CD14-positive monocyte (primary cell): ENCODE measurements around the gene POU2AF3. TPM values are rescaled to one million over a fixed set of nuclear protein-coding genes. Genes with fewer than 3 reads are reported as not detected.

Source experiments
- DNase-seq, 3 donors: peaks; one replicate each; pipeline ENCODE4 v3.0.0-alpha.2; 2011 to 2022
- H2AFZ ChIP-seq: 2 replicates; pipeline ENCODE4 v1.6.0; 2012; ENCODE audit warnings: mild to moderate bottlenecking, low read depth, low read length, inconsistent platforms; ENCODE audit not compliant: insufficient read depth, poor library complexity, severe bottlenecking
- H3K27ac ChIP-seq, 2 donors: 1 replicate in 1 of 2; 2 replicates in 1 of 2; pipeline ENCODE4 v1.5.1; 2012 to 2013; ENCODE audit warnings: low read length in 2 of 2, control low read depth in 1 of 2, inconsistent platforms in 1 of 2, low read depth in 1 of 2, mild to moderate bottlenecking in 1 of 2
- H3K27me3 ChIP-seq, 2 donors: one replicate each; pipeline versions ENCODE4 v1.6.0 to v1.6.1; 2011 to 2013; ENCODE audit warnings: low read length in 2 of 2; ENCODE audit not compliant: control insufficient read depth in 2 of 2, insufficient read depth in 2 of 2
- H3K36me3 ChIP-seq, 2 donors: replicated peaks in 1 of 2; 1 replicate in 1 of 2; 2 replicates in 1 of 2; pipeline versions ENCODE4 v1.5.1 to v1.6.1; 2012 to 2013; ENCODE audit warnings: low read length in 2 of 2, control low read depth in 1 of 2, inconsistent platforms in 1 of 2, mild to moderate bottlenecking in 1 of 2; ENCODE audit not compliant: insufficient read depth in 2 of 2, control insufficient read depth in 1 of 2
- H3K4me1 ChIP-seq, 2 donors: 1 replicate in 1 of 2; 2 replicates in 1 of 2; pipeline versions ENCODE4 v1.5.1 to v1.6.1; 2012 to 2013; ENCODE audit warnings: low read length in 2 of 2, control low read depth in 1 of 2, inconsistent platforms in 1 of 2, mild to moderate bottlenecking in 1 of 2, moderate library complexity in 1 of 2; ENCODE audit not compliant: insufficient read depth in 2 of 2, control insufficient read depth in 1 of 2
- H3K4me2 ChIP-seq: replicated peaks from 2 replicates; pipeline ENCODE3; 2012; ENCODE audit warnings: low read length, moderate library complexity, mild to moderate bottlenecking; ENCODE audit not compliant: poor library complexity, severe bottlenecking; ENCODE audit errors: extremely low read depth
- H3K4me3 ChIP-seq, 3 experiments: fragments of 200-600 bp in 1 of 3; sonication (generic) in 1 of 3; replicated peaks in 1 of 3; 1 replicate in 2 of 3; 2 replicates in 1 of 3; pipeline ENCODE4 v1.5.1; 2011 to 2013; ENCODE audit warnings: low read length in 3 of 3, mild to moderate bottlenecking in 3 of 3, control low read depth in 2 of 3, low read depth in 2 of 3, inconsistent platforms in 1 of 3, moderate library complexity in 1 of 3
- H3K79me2 ChIP-seq: 2 replicates; pipeline ENCODE4 v1.6.0; 2012; ENCODE audit warnings: mild to moderate bottlenecking, control low read depth, inconsistent platforms, low read length, moderate library complexity; ENCODE audit not compliant: insufficient read depth
- H3K9ac ChIP-seq: 2 replicates; pipeline ENCODE4 v1.6.0; 2017; ENCODE audit warnings: low read length, mild to moderate bottlenecking; ENCODE audit not compliant: insufficient read depth, poor library complexity, severe bottlenecking
- H3K9me3 ChIP-seq, 2 donors: replicated peaks in 1 of 2; 1 replicate in 1 of 2; 2 replicates in 1 of 2; pipeline versions ENCODE4 v1.5.1 to v1.6.1; 2012 to 2013; ENCODE audit warnings: low read length in 2 of 2, control low read depth in 1 of 2; ENCODE audit not compliant: control insufficient read depth in 1 of 2, insufficient read depth in 1 of 2
- H4K20me1 ChIP-seq: 2 replicates; pipeline ENCODE4 v1.6.0; 2012; ENCODE audit warnings: mild to moderate bottlenecking, low read length, control low read depth, moderate library complexity; ENCODE audit not compliant: insufficient read depth
- H3K27ac Mint-ChIP-seq, 7 donors: one replicate each; pipeline ENCODE4 v1.8.0; 2020; ENCODE audit warnings: mild to moderate bottlenecking in 7 of 7, mixed read lengths in 7 of 7, moderate library complexity in 6 of 7, inconsistent platforms in 2 of 7
- H3K27me3 Mint-ChIP-seq, 3 donors: one replicate each; pipeline ENCODE4 v1.8.0; 2021 to 2022; ENCODE audit warnings: low read depth in 3 of 3, mild to moderate bottlenecking in 3 of 3, mixed read lengths in 3 of 3, moderate library complexity in 3 of 3, inconsistent platforms in 1 of 3
- H3K36me3 Mint-ChIP-seq, 2 donors: one replicate each; pipeline ENCODE4 v1.8.0; 2020; ENCODE audit warnings: mixed read lengths in 2 of 2, inconsistent platforms in 1 of 2, mild to moderate bottlenecking in 1 of 2
- H3K4me1 Mint-ChIP-seq: one replicate; pipeline ENCODE4 v1.8.0; 2020; ENCODE audit warnings: mild to moderate bottlenecking, mixed read lengths
- H3K4me3 Mint-ChIP-seq, 2 donors: one replicate each; pipeline ENCODE4 v1.8.0; 2020; ENCODE audit warnings: mild to moderate bottlenecking in 2 of 2, mixed read lengths in 2 of 2, moderate library complexity in 1 of 2
- H3K9me3 Mint-ChIP-seq, 7 donors: one replicate each; pipeline ENCODE4 v1.8.0; 2020 to 2022; ENCODE audit warnings: mixed read lengths in 7 of 7, mild to moderate bottlenecking in 6 of 7, moderate library complexity in 6 of 7, inconsistent platforms in 2 of 7
- WGBS: methylation state at CpG from one replicate; pipeline ENCODE4 v1.1.5; 2013; ENCODE audit warnings: missing lambda C conversion rate; ENCODE audit not compliant: insufficient coverage; 5-methylcytosine and 5-hydroxymethylcytosine counted together
- intact Hi-C, 2 donors: fragments of 100-400 bp; cut with micrococcal nuclease; formaldehyde crosslinking; loops; one replicate each; pipeline versions ENCODE4 v1.15.0 to v1.15.1; 2023
- polyA plus RNA-seq, 3 donors: library from polyadenylated mRNA; depleted of rRNA in 1 of 3; unstranded in 2 of 3; stranded (reverse) in 1 of 3; fragments of 300-500 nt in 2 of 3; fragments of >200 nt in 1 of 3; fragmentation: Illumina TruSeq in 2 of 3; gene quantifications; 1 replicate in 2 of 3; 2 replicates in 1 of 3; pipeline ENCODE4 v1.2.3, GENCODE V29; 2012 to 2021
- TF ChIP-seq, protein P1 (sequence below): fragments of 200-600 bp; IDR thresholded peaks from one replicate; pipeline ENCODE4 v1.8.0; 2022; ENCODE audit warnings: antibody characterized with exemption, mild to moderate bottlenecking

Gene POU2AF3
- polyA plus RNA-seq, 3 donors, result not detected

DNA sequence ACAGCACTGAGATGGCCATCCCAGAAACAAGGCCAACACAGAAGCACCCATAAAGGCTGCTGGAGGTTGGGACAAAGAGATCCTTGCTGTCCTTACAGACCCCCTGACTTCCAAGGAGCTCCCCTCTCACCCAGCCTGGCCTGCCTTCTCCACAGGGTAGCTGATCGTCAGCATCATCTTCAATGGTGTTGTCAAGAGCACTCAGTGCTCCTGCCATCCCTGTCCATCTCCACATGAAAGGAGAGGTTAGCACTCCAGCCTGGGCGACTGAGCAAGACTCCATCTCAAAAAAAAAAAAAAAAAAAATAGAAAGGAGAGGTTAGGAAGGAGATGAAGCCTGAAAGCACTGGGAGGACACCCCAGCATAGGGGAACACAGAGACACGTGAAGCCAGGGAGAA is 2.1 kb upstream of the POU2AF3 start:
- Histone ChIP-seq H3K9ac (no peak overlapping the region), H3K4me2 (no peak overlapping the region), H4K20me1 (no peaks in the 10 kb centered on the region), H2AFZ (no peak overlapping the region), H3K27ac (no peak overlapping the region), H3K79me2 (no peaks in the 10 kb centered on the region), H3K36me3 (no peaks in the 10 kb centered on the region), H3K4me1 (peaks cover 3 to 9% of the 10 kb centered on the region in 2 donors), H3K4me3 (no peak overlapping the region), H3K27me3 (peaks cover 16 to 32% of the 10 kb centered on the region in 2 donors), H3K9me3 (no peaks in the 10 kb centered on the region)
- Mint-ChIP-seq H3K27me3 (peaks cover 27 to 42% (median 31%) of the 10 kb centered on the region in 3 donors), H3K9me3 (peaks cover 0 to 6% (median 0%) of the 10 kb centered on the region in 7 donors), H3K36me3 (peaks cover 0 to 2% of the 10 kb centered on the region in 2 donors), H3K4me3 (no peak overlapping the region), H3K4me1 (peaks cover 1% of the 10 kb centered on the region), H3K27ac (no peak overlapping the region)
- WGBS, result 80% methylated on average over 1 of the region's 3 CpGs
- intact Hi-C loops, result no loop called here
- no peak for DNase-seq
- TF ChIP-seq, protein P1, sequence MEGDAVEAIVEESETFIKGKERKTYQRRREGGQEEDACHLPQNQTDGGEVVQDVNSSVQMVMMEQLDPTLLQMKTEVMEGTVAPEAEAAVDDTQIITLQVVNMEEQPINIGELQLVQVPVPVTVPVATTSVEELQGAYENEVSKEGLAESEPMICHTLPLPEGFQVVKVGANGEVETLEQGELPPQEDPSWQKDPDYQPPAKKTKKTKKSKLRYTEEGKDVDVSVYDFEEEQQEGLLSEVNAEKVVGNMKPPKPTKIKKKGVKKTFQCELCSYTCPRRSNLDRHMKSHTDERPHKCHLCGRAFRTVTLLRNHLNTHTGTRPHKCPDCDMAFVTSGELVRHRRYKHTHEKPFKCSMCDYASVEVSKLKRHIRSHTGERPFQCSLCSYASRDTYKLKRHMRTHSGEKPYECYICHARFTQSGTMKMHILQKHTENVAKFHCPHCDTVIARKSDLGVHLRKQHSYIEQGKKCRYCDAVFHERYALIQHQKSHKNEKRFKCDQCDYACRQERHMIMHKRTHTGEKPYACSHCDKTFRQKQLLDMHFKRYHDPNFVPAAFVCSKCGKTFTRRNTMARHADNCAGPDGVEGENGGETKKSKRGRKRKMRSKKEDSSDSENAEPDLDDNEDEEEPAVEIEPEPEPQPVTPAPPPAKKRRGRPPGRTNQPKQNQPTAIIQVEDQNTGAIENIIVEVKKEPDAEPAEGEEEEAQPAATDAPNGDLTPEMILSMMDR, result no peak

DNA sequence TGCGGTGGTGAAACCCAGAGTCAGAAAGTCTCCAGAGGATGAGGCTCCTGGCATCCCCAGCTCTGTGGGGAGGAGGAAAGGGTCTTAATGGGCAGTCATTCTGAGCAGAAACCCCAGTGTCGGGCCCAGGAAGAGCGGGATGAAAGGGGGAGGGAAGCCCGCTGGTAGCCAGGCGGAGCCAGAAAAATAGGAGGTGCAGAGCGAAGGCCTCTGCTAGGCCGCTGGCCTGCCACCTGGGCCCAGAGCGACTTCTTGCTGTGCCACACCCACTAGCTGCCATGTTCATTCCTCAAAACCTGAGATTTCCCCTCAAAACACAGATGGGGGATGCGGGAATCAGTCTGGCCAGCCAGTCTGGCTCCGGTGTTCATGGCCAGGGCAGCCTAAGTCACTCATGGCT is 650 bp upstream of the POU2AF3 start:
- H3K27ac ChIP-seq, result no peak overlapping the region
- TF ChIP-seq, protein P1, result no peak
- peaks cover 1% of the 10 kb centered on the region for H3K4me1 Mint-ChIP-seq
- H3K36me3 ChIP-seq, result no peaks in the 10 kb centered on the region
- H3K9me3 Mint-ChIP-seq, result peaks cover 0 to 6% (median 0%) of the 10 kb centered on the region in 7 donors
- no peak overlapping the region for H2AFZ ChIP-seq
- peaks cover 31 to 47% (median 35%) of the 10 kb centered on the region in 3 donors for H3K27me3 Mint-ChIP-seq
- no peak overlapping the region for H3K4me3 Mint-ChIP-seq
- H3K27me3 ChIP-seq, result peaks cover 17 to 36% of the 10 kb centered on the region in 2 donors
- peaks cover 3 to 9% of the 10 kb centered on the region in 2 donors for H3K4me1 ChIP-seq
- H3K4me2 ChIP-seq, result no peak overlapping the region
- no peak overlapping the region for H3K9ac ChIP-seq
- intact Hi-C loops, result no loop called here
- no peak overlapping the region for H3K4me3 ChIP-seq
- DNase-seq, result no peak
- H4K20me1 ChIP-seq, result no peaks in the 10 kb centered on the region
- no peaks in the 10 kb centered on the region for H3K9me3 ChIP-seq
- peaks cover 0 to 2% of the 10 kb centered on the region in 2 donors for H3K36me3 Mint-ChIP-seq
- H3K79me2 ChIP-seq, result no peaks in the 10 kb centered on the region
- no peak overlapping the region for H3K27ac Mint-ChIP-seq
- WGBS, result 96% methylated on average over 10 of the region's 10 CpGs
